GM12874 (cell line): ENCODE data around the gene DUSP16.

Experiments used
- TF ChIP-seq, protein P1 (sequence below): IDR thresholded peaks from 2 replicates; pipeline ENCODE4 v1.5.1; 2011; ENCODE audit warnings: low read depth, mild to moderate bottlenecking, control low read depth, low read length, moderate library complexity; ENCODE audit not compliant: insufficient read depth

The DUSP16 gene

DNA sequence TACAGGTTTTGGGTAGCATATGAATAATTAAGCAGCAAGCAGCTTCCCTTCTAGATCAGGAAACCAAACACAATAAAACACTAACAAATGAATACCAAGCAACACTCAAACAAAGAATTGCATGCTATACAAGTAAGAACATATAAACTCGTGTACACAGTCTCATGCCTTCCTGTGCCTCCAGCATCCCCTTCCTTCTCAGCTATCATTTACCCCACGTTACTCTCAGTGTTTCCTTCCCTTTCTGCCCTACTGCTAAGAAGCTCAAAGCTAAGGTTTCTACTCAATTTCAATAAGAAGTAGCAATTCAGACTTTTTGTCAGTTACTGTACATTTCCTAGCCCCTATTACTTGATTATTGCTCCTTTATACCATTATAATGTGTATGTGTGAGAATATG is 81.0 kb downstream of the DUSP16 start:
- TF ChIP-seq, protein P1, sequence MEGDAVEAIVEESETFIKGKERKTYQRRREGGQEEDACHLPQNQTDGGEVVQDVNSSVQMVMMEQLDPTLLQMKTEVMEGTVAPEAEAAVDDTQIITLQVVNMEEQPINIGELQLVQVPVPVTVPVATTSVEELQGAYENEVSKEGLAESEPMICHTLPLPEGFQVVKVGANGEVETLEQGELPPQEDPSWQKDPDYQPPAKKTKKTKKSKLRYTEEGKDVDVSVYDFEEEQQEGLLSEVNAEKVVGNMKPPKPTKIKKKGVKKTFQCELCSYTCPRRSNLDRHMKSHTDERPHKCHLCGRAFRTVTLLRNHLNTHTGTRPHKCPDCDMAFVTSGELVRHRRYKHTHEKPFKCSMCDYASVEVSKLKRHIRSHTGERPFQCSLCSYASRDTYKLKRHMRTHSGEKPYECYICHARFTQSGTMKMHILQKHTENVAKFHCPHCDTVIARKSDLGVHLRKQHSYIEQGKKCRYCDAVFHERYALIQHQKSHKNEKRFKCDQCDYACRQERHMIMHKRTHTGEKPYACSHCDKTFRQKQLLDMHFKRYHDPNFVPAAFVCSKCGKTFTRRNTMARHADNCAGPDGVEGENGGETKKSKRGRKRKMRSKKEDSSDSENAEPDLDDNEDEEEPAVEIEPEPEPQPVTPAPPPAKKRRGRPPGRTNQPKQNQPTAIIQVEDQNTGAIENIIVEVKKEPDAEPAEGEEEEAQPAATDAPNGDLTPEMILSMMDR, result no peak

DNA sequence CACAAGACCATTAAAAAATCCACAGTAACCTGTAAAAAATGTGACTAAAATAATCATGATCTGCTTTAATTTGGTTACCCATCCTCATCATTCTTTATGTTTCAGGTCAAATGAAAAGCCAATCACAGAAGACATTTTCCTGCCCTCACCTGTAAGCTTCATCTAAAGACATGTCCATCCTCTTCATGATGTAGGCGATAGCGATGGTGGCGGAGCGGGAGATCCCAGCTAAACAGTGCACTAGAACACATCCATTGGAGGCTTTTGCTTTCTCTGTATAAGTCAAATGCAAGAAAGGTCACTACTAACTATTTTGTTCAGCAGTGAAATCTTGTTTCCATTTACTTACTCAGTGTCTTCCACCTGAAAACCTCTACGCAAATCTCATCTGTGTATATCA is 82.6 kb downstream of the DUSP16 start:
- TF ChIP-seq, protein P1, result no peak

DNA sequence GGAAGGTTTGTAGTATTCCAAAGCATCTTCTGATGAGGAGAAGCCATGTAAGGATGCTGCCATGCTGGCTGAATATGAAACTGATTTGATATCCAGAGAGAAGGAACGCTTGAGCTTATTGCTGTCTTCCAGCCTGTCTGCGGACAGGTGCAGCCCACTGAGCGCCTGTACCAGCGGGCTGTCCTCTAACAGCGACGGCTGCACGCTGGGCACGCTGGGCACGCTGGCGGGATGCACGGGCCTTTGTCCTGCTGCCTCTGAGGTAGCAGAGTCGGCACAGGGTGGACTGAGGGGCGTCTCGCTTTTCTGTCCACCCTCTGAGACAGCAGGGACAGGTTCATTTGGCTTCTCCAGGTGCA is 85.2 kb downstream of the DUSP16 start:
- TF ChIP-seq, protein P1, result no peak

DNA sequence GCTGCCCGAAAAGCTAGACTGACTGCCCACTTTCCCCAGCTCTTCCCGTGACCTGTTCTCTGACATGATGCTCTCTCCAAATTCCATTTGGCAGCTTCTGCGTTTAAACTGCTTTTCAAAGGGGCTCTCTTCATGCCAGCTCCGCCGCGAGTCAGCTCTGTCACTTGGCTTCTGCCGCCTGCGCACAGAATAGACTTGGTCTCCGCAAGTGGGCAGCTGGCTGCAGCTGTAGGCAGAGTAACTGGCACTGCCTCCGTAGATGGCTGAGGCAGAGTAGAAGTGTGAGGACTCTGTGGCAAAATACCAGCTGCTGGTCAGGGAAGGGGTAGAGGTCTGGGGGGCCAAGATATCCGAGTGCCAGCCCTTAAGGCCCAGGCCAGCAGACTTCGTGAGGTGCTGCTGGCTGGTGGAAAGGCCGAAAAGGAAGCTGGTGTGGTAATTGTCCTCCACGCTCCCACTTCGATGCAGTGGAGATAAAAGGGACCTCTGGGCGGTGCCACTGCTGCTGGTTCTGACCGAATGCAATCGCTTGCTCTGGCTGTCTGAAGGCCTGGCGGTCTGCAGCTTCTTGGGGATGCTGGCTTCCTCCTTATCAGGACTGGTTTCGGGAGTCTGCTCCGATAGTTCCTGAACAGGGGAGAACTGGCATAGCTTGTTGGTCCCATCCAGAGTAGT is 85.7 kb downstream of the DUSP16 start:
- TF ChIP-seq, protein P1, result no peak

DNA sequence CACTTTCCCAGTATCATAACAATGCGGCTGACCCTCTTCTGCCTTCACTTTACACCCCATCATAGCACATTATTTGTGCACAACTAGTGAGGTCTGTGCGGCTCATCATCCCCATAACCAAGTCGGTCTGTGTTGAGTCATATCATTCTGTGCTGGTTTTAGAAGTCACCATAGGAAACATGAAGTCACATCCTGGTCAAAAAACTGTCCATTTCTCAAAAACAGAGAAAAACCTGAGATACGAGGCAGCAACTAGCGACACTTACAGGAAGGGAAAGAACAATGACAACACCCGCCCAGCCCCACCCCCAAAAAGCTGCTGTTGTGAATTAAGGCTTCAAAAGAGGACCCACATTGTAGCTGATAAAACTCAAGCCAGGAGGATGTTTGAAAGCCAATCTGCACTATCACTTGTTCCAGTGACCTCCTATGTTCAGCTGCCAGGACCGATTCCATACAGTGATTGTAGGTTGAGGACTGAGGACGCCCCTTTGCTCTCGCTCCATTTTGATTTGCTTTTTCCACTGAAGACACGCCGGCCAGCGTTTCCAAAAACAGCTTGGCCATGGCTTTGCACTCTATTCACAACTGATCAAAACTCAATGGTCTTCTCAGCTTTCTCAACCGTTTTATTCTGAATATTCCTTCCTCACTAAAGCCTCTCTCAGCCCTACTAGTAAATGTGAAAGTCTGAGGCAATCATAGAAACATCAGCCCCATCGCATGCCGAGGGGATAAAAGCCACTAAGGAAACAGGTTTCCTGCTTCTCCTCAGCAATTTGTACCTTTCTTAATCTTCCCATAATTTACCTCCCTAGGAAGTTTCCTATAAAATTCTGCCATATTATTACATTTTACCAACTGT is 87.5 kb downstream of the DUSP16 start:
- TF ChIP-seq, protein P1, result no peak

DNA sequence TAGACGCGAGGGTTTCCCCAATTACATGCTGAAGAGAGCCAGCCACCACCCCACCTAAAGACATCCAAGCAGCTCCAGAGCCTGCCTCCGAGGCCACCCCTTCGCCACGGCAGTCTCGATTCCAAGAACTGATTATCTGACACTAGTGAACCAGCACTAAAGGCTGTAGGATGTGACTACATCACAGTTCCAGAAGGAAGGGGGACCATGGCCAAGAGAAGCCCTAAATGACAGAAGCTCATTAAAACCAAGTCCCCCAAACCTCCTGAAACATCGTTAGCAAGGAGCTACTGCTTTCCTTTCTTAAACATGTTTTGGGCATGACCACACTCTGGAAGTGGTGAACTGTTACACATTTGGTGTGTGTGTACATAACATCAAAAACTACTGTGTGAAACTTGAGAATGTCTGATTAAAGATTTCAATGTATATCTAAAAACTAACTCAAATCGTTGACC is 88.2 kb downstream of the DUSP16 start:
- TF ChIP-seq, protein P1, result no peak

DNA sequence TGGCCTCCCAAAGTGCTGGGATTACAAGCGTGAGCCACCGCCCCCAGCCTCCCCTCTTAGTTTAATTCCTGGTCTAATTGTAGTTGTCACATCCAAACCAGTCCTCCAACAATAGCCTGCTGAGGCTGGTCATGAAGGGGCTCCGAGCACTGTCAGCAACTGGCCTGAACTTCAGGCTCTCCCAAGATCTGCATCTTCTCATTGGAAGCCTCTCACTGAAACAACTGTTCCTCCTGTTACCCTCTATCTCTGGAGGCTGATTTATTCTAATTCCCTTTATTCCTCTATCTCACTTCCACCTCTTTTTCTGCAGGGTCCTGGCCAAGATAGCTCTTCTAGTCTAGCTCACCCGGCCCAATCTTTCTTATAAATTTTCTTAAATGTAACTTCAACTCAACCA is 89.4 kb downstream of the DUSP16 start:
- TF ChIP-seq, protein P1, result no peak
